ENCODE results near the gene C20orf141.

The C20orf141 gene

GRCh38 chr20:2851086-2851485 lies 36.3 kb downstream of the C20orf141 start:
- DNase-seq: no peak

GRCh38 chr20:2858591-2858990 lies 43.8 kb downstream of the C20orf141 start:
- DNase-seq: no peak

- DNase-seq: no peak
Observed at GRCh38 chr20:2859330-2860121, 44.7 kb downstream of the C20orf141 start.

DNA sequence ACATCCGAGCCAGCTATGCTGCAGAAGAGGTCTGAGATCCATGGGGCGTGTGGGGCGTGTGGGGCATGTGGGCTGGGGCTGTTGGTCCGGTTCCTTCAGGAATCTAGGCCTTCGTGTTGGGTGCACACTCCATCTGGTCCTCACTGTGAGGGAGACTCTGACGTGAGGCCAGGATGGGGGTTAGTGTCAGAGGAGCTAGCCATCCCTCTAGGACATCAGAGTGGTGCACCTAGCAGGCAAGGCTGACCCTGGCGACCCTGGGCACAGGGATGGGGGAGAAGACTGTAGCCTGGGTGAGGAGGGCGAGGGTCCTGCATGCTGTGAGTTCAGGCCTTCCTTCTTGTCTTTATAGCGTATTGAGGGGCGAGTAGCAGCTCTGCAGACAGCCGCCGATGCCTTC lies 49.8 kb downstream of the C20orf141 start:
- DNase-seq: no peak

- no peak for DNase-seq
Observed at GRCh38 chr20:2865101-2865500, 50.3 kb downstream of the C20orf141 start.
